SK-N-SH (cell line): ENCODE measurements around the gene MAN2B2. TPM values are rescaled to one million over a fixed set of nuclear protein-coding genes. Genes with fewer than 3 reads are reported as not detected.
"Not testable (repeated sequence)": the region's sequence is repeated elsewhere in the genome, so short reads cannot be mapped to it uniquely, and the experiment has no call there.

Source experiments
- CTCF ChIA-PET: fragments of 300-600, 350-600 bp; formaldehyde crosslinking; extraction: SDS; loops from one replicate; lab custom pipeline; 2021; lab: Yijun Ruan, JAX
- POLR2A ChIA-PET: fragments of 350-600 bp; sonication (Branson Sonifier 250); formaldehyde crosslinking; extraction: SDS; loops from one replicate; lab custom pipeline; 2020; ENCODE audit warnings: antibody characterized with exemption, inconsistent platforms; lab: Yijun Ruan, JAX
- DNase-seq: peaks from one replicate; pipeline ENCODE4 v3.0.0; 2012
- H2AFZ ChIP-seq: fragments of 200-600 bp; sonication (generic); 2 replicates; pipeline ENCODE4 v1.8.1; 2016; ENCODE audit warnings: antibody characterized with exemption, mild to moderate bottlenecking, low read depth
- H3F3A ChIP-seq: fragments of 200-600 bp; sonication (generic); replicated peaks from 2 replicates; pipeline ENCODE3; 2016; ENCODE audit warnings: antibody characterized with exemption, mild to moderate bottlenecking; ENCODE audit not compliant: insufficient read depth
- H3K27ac ChIP-seq, 2 experiments: fragments of 200-500 bp in 1 of 2; fragments of 200-600 bp in 1 of 2; sonication (Bioruptor generic) in 1 of 2; sonication (generic), shearing (Covaris generic) in 1 of 2; 2 replicates each; pipeline versions ENCODE4 v1.5.1 to v1.6.1; 2014 to 2016; ENCODE audit warnings: low read depth in 2 of 2, inconsistent platforms in 1 of 2, low read length in 1 of 2, mild to moderate bottlenecking in 1 of 2, mixed read lengths in 1 of 2
- H3K27me3 ChIP-seq: fragments of 200-600 bp; sonication (generic), shearing (Covaris generic); 2 replicates; pipeline ENCODE4 v1.6.1; 2016; ENCODE audit warnings: mixed run types; ENCODE audit not compliant: insufficient read depth
- H3K36me3 ChIP-seq, 2 experiments: fragments of 200-500 bp in 1 of 2; fragments of 200-600 bp in 1 of 2; sonication (Bioruptor generic) in 1 of 2; sonication (generic) in 1 of 2; replicated peaks in 1 of 2; 2 replicates each; pipeline versions ENCODE3 to v1.5.1; 2014 to 2016; ENCODE audit warnings: low read length in 1 of 2, mild to moderate bottlenecking in 1 of 2; ENCODE audit not compliant: insufficient read depth in 2 of 2, control insufficient read depth in 1 of 2
- H3K4me1 ChIP-seq, 2 experiments: fragments of 200-500 bp in 1 of 2; fragments of 200-600 bp in 1 of 2; sonication (Bioruptor generic) in 1 of 2; sonication (generic), shearing (Covaris generic) in 1 of 2; 2 replicates each; pipeline versions ENCODE4 v1.5.1 to v1.6.1; 2014 to 2016; ENCODE audit warnings: low read depth in 1 of 2, low read length in 1 of 2, mixed run types in 1 of 2; ENCODE audit not compliant: insufficient read depth in 2 of 2, control insufficient read depth in 1 of 2
- H3K4me2 ChIP-seq: fragments of 200-600 bp; sonication (generic), shearing (Covaris generic); 2 replicates; pipeline ENCODE4 v1.6.1; 2017; ENCODE audit warnings: mixed run types
- H3K4me3 ChIP-seq, 2 experiments: fragments of 200-500 bp in 1 of 2; fragments of 200-600 bp in 1 of 2; sonication (Bioruptor generic) in 1 of 2; sonication (generic), shearing (Covaris generic) in 1 of 2; 2 replicates each; pipeline versions ENCODE4 v1.5.1 to v1.8.1; 2014 to 2016; ENCODE audit warnings: low read depth in 2 of 2, inconsistent platforms in 1 of 2, low read length in 1 of 2, mild to moderate bottlenecking in 1 of 2, mixed read lengths in 1 of 2, moderate library complexity in 1 of 2
- H3K79me2 ChIP-seq: fragments of 200-600 bp; sonication (generic); 2 replicates; pipeline ENCODE4 v1.8.1; 2017; ENCODE audit warnings: mild to moderate bottlenecking; ENCODE audit not compliant: insufficient read depth
- H3K9ac ChIP-seq: fragments of 200-600 bp; sonication (generic); 2 replicates; pipeline ENCODE4 v1.6.1; 2017; ENCODE audit warnings: mixed run types
- H3K9me2 ChIP-seq: fragments of 200-600 bp; sonication (generic); 2 replicates; pipeline ENCODE4 v1.6.1; 2017; ENCODE audit warnings: mixed run types
- H3K9me3 ChIP-seq: fragments of 200-600 bp; sonication (generic); 2 replicates; pipeline ENCODE4 v1.6.1; 2017; ENCODE audit warnings: mixed run types, mild to moderate bottlenecking, moderate library complexity
- H4K20me1 ChIP-seq: fragments of 200-600 bp; sonication (generic); 2 replicates; pipeline ENCODE4 v1.6.1; 2017; ENCODE audit warnings: mild to moderate bottlenecking, mixed run types; ENCODE audit not compliant: insufficient read depth
- CHD2 ChIP-seq: fragments of 150-350 bp; IDR thresholded peaks from 2 replicates; pipeline ENCODE4 v1.6.1; 2018; ENCODE audit warnings: low read length; ENCODE audit not compliant: partially characterized antibody
- FOXM1 ChIP-seq: IDR thresholded peaks from 2 replicates; pipeline ENCODE4 v1.4.0; 2012; ENCODE audit warnings: low read depth, mild to moderate bottlenecking
- MEF2A ChIP-seq: IDR thresholded peaks from 2 replicates; pipeline ENCODE4 v1.4.0; 2012; ENCODE audit warnings: low read depth, borderline replicate concordance
- RFX5 ChIP-seq: IDR thresholded peaks from 2 replicates; pipeline ENCODE4 v1.6.1; 2012; ENCODE audit warnings: mild to moderate bottlenecking, improper control_type of control experiment, low read length
- SMC3 ChIP-seq: IDR thresholded peaks from 2 replicates; pipeline ENCODE4 v1.6.1; 2012; ENCODE audit warnings: low read depth, low read length, improper control_type of control experiment
- WGBS: methylation state at CpG from one replicate; pipeline ENCODE4 v1.1.6; 2017; ENCODE audit warnings: low lambda C conversion rate; 5-methylcytosine and 5-hydroxymethylcytosine counted together
- polyA plus RNA-seq, 3 experiments: library from polyadenylated mRNA; depleted of rRNA; stranded (reverse); fragments of >200 nt; gene quantifications; 2 replicates each; pipeline ENCODE4 v1.2.3, GENCODE V29; 2012
- TF ChIP-seq, protein P1 (sequence below): IDR thresholded peaks from 2 replicates; pipeline ENCODE4 v1.6.1; 2012; ENCODE audit warnings: mild to moderate bottlenecking, low read depth, low read length, moderate library complexity
- TF ChIP-seq, protein P2 (sequence below): IDR thresholded peaks from 2 replicates; pipeline ENCODE4; 2012

MAN2B2 gene
- polyA plus RNA-seq, 1 of the 3 experiments (the other 2 are of a cell fraction): 24.9 TPM

DNA sequence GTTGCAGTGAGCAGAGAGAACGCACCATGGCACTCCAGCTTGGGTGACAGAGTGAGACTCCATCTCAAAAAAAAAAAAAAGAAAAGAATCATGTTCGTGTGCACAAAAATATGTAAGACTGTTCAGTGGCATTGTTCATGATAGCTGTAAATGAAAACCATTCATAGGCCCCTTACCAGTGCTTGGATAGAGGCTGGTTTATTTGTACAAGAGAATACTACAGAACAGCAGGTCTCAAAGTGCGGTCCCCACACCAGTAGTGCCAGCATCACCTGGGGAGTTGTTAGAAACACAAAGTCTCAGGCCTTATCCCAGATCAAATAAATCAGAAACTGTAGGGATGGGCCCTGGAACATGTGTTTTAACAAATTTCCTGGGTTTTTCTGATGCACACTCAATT, 52.8 kb downstream of the MAN2B2 start:
- Histone ChIP-seq H3K27me3 (no peaks in the 10 kb centered on the region), H3K4me2 (no peak overlapping the region), H3K79me2 (no peaks in the 10 kb centered on the region), H3F3A (no peaks in the 10 kb centered on the region), H2AFZ (no peak overlapping the region), H3K27ac (no peak overlapping the region), H3K4me1 (no peaks in the 10 kb centered on the region; a peak in 1 of 4 replicates), H3K4me3 (no peak overlapping the region)
- no peak for DNase-seq
- ChIA-PET CTCF (no interaction called here), POLR2A (no interaction called here)
- TF ChIP-seq, protein P1, sequence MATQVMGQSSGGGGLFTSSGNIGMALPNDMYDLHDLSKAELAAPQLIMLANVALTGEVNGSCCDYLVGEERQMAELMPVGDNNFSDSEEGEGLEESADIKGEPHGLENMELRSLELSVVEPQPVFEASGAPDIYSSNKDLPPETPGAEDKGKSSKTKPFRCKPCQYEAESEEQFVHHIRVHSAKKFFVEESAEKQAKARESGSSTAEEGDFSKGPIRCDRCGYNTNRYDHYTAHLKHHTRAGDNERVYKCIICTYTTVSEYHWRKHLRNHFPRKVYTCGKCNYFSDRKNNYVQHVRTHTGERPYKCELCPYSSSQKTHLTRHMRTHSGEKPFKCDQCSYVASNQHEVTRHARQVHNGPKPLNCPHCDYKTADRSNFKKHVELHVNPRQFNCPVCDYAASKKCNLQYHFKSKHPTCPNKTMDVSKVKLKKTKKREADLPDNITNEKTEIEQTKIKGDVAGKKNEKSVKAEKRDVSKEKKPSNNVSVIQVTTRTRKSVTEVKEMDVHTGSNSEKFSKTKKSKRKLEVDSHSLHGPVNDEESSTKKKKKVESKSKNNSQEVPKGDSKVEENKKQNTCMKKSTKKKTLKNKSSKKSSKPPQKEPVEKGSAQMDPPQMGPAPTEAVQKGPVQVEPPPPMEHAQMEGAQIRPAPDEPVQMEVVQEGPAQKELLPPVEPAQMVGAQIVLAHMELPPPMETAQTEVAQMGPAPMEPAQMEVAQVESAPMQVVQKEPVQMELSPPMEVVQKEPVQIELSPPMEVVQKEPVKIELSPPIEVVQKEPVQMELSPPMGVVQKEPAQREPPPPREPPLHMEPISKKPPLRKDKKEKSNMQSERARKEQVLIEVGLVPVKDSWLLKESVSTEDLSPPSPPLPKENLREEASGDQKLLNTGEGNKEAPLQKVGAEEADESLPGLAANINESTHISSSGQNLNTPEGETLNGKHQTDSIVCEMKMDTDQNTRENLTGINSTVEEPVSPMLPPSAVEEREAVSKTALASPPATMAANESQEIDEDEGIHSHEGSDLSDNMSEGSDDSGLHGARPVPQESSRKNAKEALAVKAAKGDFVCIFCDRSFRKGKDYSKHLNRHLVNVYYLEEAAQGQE: no peak
- TF ChIP-seq FOXM1 (no peak), SMC3 (no peak), CHD2 (no peak), RFX5 (no peak), MEF2A (no peak)
- TF ChIP-seq, protein P2, sequence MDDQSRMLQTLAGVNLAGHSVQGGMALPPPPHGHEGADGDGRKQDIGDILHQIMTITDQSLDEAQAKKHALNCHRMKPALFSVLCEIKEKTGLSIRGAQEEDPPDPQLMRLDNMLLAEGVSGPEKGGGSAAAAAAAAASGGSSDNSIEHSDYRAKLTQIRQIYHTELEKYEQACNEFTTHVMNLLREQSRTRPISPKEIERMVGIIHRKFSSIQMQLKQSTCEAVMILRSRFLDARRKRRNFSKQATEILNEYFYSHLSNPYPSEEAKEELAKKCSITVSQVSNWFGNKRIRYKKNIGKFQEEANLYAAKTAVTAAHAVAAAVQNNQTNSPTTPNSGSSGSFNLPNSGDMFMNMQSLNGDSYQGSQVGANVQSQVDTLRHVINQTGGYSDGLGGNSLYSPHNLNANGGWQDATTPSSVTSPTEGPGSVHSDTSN: no peak
- TF ChIP-seq, all 33 proteins: peak for 0
- no peaks in the 10 kb centered on the region for H3K9me3 ChIP-seq
- WGBS: 79% methylated on average over 3 of the region's 3 CpGs
- no peaks in the 10 kb centered on the region for H4K20me1 ChIP-seq
- no peaks in the 10 kb centered on the region for H3K36me3 ChIP-seq
- no peaks in the 10 kb centered on the region for H3K9me2 ChIP-seq
- no peak overlapping the region for H3K9ac ChIP-seq

DNA sequence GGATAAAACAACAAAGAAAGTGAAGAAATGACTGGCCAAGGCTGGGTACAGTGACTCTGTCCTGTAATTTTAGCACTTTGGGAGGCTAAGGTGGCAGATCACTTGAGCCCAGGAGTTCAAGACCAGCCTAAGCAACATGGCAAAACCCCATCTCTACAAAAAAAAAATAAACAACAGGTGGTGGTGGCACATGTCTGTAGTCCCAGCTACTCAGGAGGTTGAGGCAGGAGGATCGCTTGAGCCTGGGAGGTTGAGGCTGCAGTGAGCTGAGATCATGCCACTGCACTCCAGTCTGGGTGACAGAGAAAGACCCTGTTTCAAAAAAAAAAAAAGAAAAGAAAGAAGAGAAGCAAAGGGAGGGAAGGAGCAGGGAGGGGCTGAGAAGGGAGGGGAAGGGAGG, 53.5 kb downstream of the MAN2B2 start:
- not testable (repeated sequence) for H3K4me1 ChIP-seq, H3K27me3 ChIP-seq, H3K9me2 ChIP-seq, H3F3A ChIP-seq, H3K4me2 ChIP-seq, H3K36me3 ChIP-seq, DNase-seq, H3K79me2 ChIP-seq, H3K9ac ChIP-seq, H3K27ac ChIP-seq, H2AFZ ChIP-seq, H3K9me3 ChIP-seq, H3K4me3 ChIP-seq, H4K20me1 ChIP-seq
- POLR2A ChIA-PET: interaction anchor here (1.0 kb wide), 1 partner anchor 12 kb away, joined by 3 read pairs; the partner anchor contains the start of gene MRFAP1
- WGBS: 100% methylated on average over 1 of the region's 1 CpG
- CTCF ChIA-PET: interaction anchor here (0.5 kb wide), 1 partner anchor 80 kb away, joined by 3 read pairs; no protein-coding TSS in a partner anchor
